Endothelial cell of umbilical vein (primary cell): Measurements from ENCODE around the gene PRR16. TPM values are rescaled to one million over a fixed set of nuclear protein-coding genes. Genes with fewer than 3 reads are reported as not detected.

ENCODE experiments used
- BruUV-seq: library from RNA; stranded (reverse); fragments of 400-500 nt; replicated peaks from 2 replicates; lab custom pipeline; 2021; lab: Mats Ljungman, UMichigan
- CTCF ChIA-PET: fragments of 300-600, 350-600 bp; sonication (Branson Sonifier 250); formaldehyde crosslinking; loops from one replicate; lab custom pipeline; 2021; ENCODE audit warnings: antibody characterized with exemption, inconsistent platforms; lab: Charles Lee
- POLR2A ChIA-PET: fragments of 300-600, 350-600 bp; sonication (Branson Sonifier 250); formaldehyde crosslinking; loops from one replicate; lab custom pipeline; 2021; ENCODE audit warnings: antibody characterized with exemption, inconsistent platforms; lab: Charles Lee
- DNase-seq: peaks from one replicate; pipeline ENCODE4 v3.0.0-alpha.2; 2011; ENCODE audit warnings: low read depth, low spot score
- FAIRE-seq: peaks from 2 replicates; lab custom pipeline; 2011; peaks lifted over from hg19 to GRCh38; lab: Jason Lieb, UNC
- H2AFZ ChIP-seq: 2 replicates; pipeline ENCODE4 v1.6.0; 2012; ENCODE audit warnings: low read depth, low read length, control low read depth, inconsistent platforms
- H3K27ac ChIP-seq: 2 replicates; pipeline ENCODE4 v1.5.1; 2011; ENCODE audit warnings: low read depth, mild to moderate bottlenecking, control low read depth, low read length, moderate library complexity; ENCODE audit not compliant: insufficient read depth
- H3K27me3 ChIP-seq, 2 experiments: 2 replicates each; pipeline versions ENCODE4 v1.6.0 to v1.6.1; 2011; ENCODE audit warnings: low read length in 2 of 2, mixed read lengths in 1 of 2; ENCODE audit not compliant: control insufficient read depth in 2 of 2, insufficient read depth in 2 of 2
- H3K36me3 ChIP-seq, 2 experiments: 2 replicates in 1 of 2; 3 replicates in 1 of 2; pipeline ENCODE4 v1.5.1; 2011; ENCODE audit warnings: low read length in 2 of 2, mild to moderate bottlenecking in 1 of 2, moderate library complexity in 1 of 2; ENCODE audit not compliant: control insufficient read depth in 2 of 2, insufficient read depth in 2 of 2; ENCODE audit errors: extremely low read depth in 1 of 2
- H3K4me1 ChIP-seq: 3 replicates; pipeline ENCODE4 v1.5.1; 2011; ENCODE audit warnings: mild to moderate bottlenecking, low read length; ENCODE audit not compliant: control insufficient read depth, insufficient read depth; ENCODE audit errors: extremely low read depth
- H3K4me2 ChIP-seq: 2 replicates; pipeline ENCODE4 v1.6.1; 2011; ENCODE audit warnings: low read length, control low read depth, mixed read lengths; ENCODE audit not compliant: insufficient read depth
- H3K4me3 ChIP-seq, 3 experiments: fragments of 200-600 bp in 1 of 3; sonication (generic), shearing (Covaris generic) in 1 of 3; replicated peaks in 1 of 3; 2 replicates each; pipeline ENCODE4 v1.5.1; 2011 to 2016; ENCODE audit warnings: control low read depth in 3 of 3, low read length in 3 of 3, mild to moderate bottlenecking in 2 of 3, inconsistent platforms in 1 of 3, low read depth in 1 of 3, moderate library complexity in 1 of 3; ENCODE audit not compliant: insufficient read depth in 1 of 3
- H3K79me2 ChIP-seq: 2 replicates; pipeline ENCODE4 v1.6.0; 2012; ENCODE audit warnings: low read length, inconsistent platforms; ENCODE audit not compliant: control insufficient read depth, insufficient read depth
- H3K9ac ChIP-seq: replicated peaks from 2 replicates; pipeline ENCODE3; 2011; ENCODE audit warnings: low read length, control low read depth; ENCODE audit not compliant: insufficient read depth; ENCODE audit errors: extremely low read depth
- H3K9me1 ChIP-seq: replicated peaks from 3 replicates; pipeline ENCODE4 v1.6.0; 2011; ENCODE audit warnings: mild to moderate bottlenecking, low read length; ENCODE audit not compliant: control insufficient read depth, insufficient read depth; ENCODE audit errors: extremely low read depth
- H3K9me3 ChIP-seq: replicated peaks from 2 replicates; pipeline ENCODE4 v1.5.1; 2012; ENCODE audit warnings: low read length, inconsistent platforms; ENCODE audit not compliant: control insufficient read depth, insufficient read depth
- H4K20me1 ChIP-seq: replicated peaks from 2 replicates; pipeline ENCODE3; 2011; ENCODE audit warnings: mild to moderate bottlenecking, low read length; ENCODE audit not compliant: control insufficient read depth, insufficient read depth; ENCODE audit errors: extremely low read depth
- EZH2 ChIP-seq: IDR thresholded peaks from 2 replicates; pipeline ENCODE4 v1.6.1; 2012; ENCODE audit warnings: borderline replicate concordance, low read depth, mild to moderate bottlenecking, moderate library complexity, low read length, inconsistent platforms; ENCODE audit not compliant: severe bottlenecking
- FOS ChIP-seq: IDR thresholded peaks from 2 replicates; pipeline ENCODE4 v1.6.1; 2011; ENCODE audit warnings: mild to moderate bottlenecking, low read length, moderate library complexity, borderline replicate concordance; ENCODE audit not compliant: insufficient read depth
- GATA2 ChIP-seq: IDR thresholded peaks from 2 replicates; pipeline ENCODE4 v1.7.0; 2011; ENCODE audit warnings: low read depth, mild to moderate bottlenecking, moderate library complexity, mixed read lengths, low read length; ENCODE audit not compliant: insufficient read length, insufficient read depth
- JUN ChIP-seq: IDR thresholded peaks from 2 replicates; pipeline ENCODE4 v1.6.1; 2011; ENCODE audit warnings: borderline replicate concordance, low read depth; ENCODE audit not compliant: insufficient read length, insufficient read depth
- MYC ChIP-seq: IDR thresholded peaks from one replicate; pipeline ENCODE4 v1.6.1; 2011; ENCODE audit warnings: mild to moderate bottlenecking, low read depth, low read length
- POLR2A ChIP-seq: IDR thresholded peaks from 2 replicates; pipeline ENCODE4 v1.6.1; 2012; ENCODE audit warnings: low read depth, mild to moderate bottlenecking, control low read depth, low read length
- POLR2AphosphoS5 ChIP-seq: IDR thresholded peaks from 2 replicates; pipeline ENCODE4 v1.6.1; 2012; ENCODE audit warnings: low read depth, mild to moderate bottlenecking, control low read depth, low read length, moderate library complexity; ENCODE audit not compliant: insufficient read depth
- dilution Hi-C: fragments of 300-500 bp; cut with MboI; formaldehyde crosslinking; loops from one replicate; pipeline ENCODE4 v1.15.0; 2019; ENCODE audit warnings: low sequenced_read_pairs; ENCODE audit not compliant: extremely low pct_ligation_motif_present
- intact Hi-C: fragments of 100-400 bp; cut with micrococcal nuclease; formaldehyde crosslinking; loops from one replicate; pipeline ENCODE4 v1.10.0; 2022
- polyA plus RNA-seq, 4 experiments: library from polyadenylated mRNA; depleted of rRNA in 3 of 4; stranded (reverse) in 3 of 4; unstranded in 1 of 4; fragments of >200 nt; gene quantifications; 2 replicates each; pipeline versions ENCODE4 v1.2.1 to v1.2.3, GENCODE V29; 2011 to 2012; ENCODE audit warnings: missing spikeins in 1 of 4
- total RNA-seq: library from RNA; stranded (reverse); gene quantifications from 2 replicates; pipeline ENCODE4 v1.2.3, GENCODE V29; 2021
- TF ChIP-seq, protein P1 (sequence below): IDR thresholded peaks from 2 replicates; pipeline ENCODE4 v1.6.1; 2011; ENCODE audit not compliant: insufficient read depth, insufficient read length
- TF ChIP-seq, protein P2 (sequence below), 2 donors: IDR thresholded peaks; 1 replicate in 1 of 2; 2 replicates in 1 of 2; pipeline ENCODE4 v1.5.1; 2011; ENCODE audit warnings: low read length in 2 of 2, mild to moderate bottlenecking in 2 of 2, moderate library complexity in 2 of 2, control low read depth in 1 of 2, inconsistent platforms in 1 of 2, low read depth in 1 of 2; ENCODE audit not compliant: insufficient read depth in 1 of 2; ENCODE audit errors: extremely low read depth in 1 of 2

PRR16 gene
- total and polyA plus RNA-seq, 2 donors (not counting 3 experiments of a cell fraction or from before 2014, with no cell fraction given) = 0.91 to 1.2 TPM

DNA sequence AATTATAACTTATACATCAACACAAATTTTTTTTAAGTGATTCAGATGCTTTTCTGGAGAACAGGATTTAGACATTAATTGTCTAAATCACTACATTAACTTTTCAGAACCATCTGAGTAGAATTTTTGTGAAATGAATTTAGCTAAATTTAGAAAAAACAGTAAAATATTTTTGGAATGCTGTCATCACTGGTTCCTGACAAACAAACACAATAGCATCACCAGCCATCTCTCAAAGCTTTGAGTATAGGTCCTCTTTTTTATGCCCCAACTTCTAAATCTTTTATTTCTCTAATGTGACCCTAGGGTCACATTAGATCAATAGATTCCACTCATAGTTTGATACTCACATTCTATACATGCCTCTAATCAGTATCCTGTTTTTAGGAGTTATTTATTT lies 104.6 kb downstream of the PRR16 start:
- H3K27ac ChIP-seq = no peak overlapping the region
- H3K9me3 ChIP-seq = no peaks in the 10 kb centered on the region
- no peaks in the 10 kb centered on the region for H3K4me1 ChIP-seq
- no peaks in the 10 kb centered on the region for H3K27me3 ChIP-seq
- no peak overlapping the region for H3K4me2 ChIP-seq
- H4K20me1 ChIP-seq = no peaks in the 10 kb centered on the region
- H3K79me2 ChIP-seq = no peaks in the 10 kb centered on the region
- no peak overlapping the region for H3K9ac ChIP-seq
- no peaks in the 10 kb centered on the region for H3K9me1 ChIP-seq
- DNase-seq = no peak
- H2AFZ ChIP-seq = no peak overlapping the region
- H3K4me3 ChIP-seq = no peak overlapping the region
- TF ChIP-seq, protein P1, sequence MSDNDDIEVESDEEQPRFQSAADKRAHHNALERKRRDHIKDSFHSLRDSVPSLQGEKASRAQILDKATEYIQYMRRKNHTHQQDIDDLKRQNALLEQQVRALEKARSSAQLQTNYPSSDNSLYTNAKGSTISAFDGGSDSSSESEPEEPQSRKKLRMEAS = no peak
- TF ChIP-seq EZH2 (no peak), MYC (no peak), JUN (no peak), POLR2AphosphoS5 (no peak), GATA2 (no peak), POLR2A (no peak), FOS (no peak)
- TF ChIP-seq, protein P2, sequence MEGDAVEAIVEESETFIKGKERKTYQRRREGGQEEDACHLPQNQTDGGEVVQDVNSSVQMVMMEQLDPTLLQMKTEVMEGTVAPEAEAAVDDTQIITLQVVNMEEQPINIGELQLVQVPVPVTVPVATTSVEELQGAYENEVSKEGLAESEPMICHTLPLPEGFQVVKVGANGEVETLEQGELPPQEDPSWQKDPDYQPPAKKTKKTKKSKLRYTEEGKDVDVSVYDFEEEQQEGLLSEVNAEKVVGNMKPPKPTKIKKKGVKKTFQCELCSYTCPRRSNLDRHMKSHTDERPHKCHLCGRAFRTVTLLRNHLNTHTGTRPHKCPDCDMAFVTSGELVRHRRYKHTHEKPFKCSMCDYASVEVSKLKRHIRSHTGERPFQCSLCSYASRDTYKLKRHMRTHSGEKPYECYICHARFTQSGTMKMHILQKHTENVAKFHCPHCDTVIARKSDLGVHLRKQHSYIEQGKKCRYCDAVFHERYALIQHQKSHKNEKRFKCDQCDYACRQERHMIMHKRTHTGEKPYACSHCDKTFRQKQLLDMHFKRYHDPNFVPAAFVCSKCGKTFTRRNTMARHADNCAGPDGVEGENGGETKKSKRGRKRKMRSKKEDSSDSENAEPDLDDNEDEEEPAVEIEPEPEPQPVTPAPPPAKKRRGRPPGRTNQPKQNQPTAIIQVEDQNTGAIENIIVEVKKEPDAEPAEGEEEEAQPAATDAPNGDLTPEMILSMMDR (IDR thresholded peaks at IDR 0.05; ENCODE audit: extremely low read depth in 1 of 2, insufficient read depth in 1 of 2, low read depth in 1 of 2, low read length in 2 of 2) = no peak
- H3K36me3 ChIP-seq = no peaks in the 10 kb centered on the region
- ChIA-PET CTCF (no interaction called here), POLR2A (no interaction called here)
- dilution Hi-C loops (no loop called here), intact Hi-C loops (no loop called here)
- BruUV-seq = no TSS peak
- no peak for FAIRE-seq
